NB4 (cell line): ENCODE results near the gene B3GAT3.

ENCODE experiments used
- MAX ChIP-seq: IDR thresholded peaks from 2 replicates; pipeline ENCODE4 v1.6.1; 2011; ENCODE audit warnings: low read depth, low read length
- MYC ChIP-seq: IDR thresholded peaks from 2 replicates; pipeline ENCODE4 v1.6.1; 2011; ENCODE audit warnings: low read depth, low read length
- POLR2A ChIP-seq: IDR thresholded peaks from 2 replicates; pipeline ENCODE4 v1.6.1; 2011; ENCODE audit warnings: mild to moderate bottlenecking; ENCODE audit not compliant: insufficient read length; ENCODE audit errors: extremely low read depth
- TF ChIP-seq, protein P1 (sequence below): IDR thresholded peaks from one replicate; pipeline ENCODE4 v1.5.1; 2012; ENCODE audit warnings: low read depth, low read length

DNA sequence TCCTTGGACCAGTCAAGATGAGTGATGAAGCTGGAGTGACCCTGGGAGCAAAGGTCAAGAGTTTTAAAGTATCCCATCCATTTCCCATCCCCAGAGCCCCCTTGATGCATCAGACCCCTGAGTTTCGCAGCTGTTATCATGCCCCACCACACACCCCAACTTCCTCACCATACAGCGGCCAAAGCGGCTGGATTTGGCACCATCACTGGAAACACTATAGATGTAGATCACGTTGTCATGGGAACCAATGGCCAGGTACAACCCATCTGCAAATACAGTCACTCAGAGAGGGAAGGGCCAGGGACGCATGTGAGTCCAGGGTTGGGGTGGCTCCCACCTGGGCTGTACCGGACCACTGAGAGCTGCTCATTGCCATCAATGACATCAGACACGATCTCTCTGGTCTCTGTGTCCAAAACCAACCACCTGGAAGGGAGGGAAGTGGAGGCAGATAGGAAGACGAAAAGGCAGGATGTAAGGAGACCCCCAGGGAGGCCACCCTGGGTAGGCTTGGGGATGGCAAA, 17.9 kb downstream of the B3GAT3 start:
- no peak for TF ChIP-seq POLR2A
- TF ChIP-seq, protein P1, sequence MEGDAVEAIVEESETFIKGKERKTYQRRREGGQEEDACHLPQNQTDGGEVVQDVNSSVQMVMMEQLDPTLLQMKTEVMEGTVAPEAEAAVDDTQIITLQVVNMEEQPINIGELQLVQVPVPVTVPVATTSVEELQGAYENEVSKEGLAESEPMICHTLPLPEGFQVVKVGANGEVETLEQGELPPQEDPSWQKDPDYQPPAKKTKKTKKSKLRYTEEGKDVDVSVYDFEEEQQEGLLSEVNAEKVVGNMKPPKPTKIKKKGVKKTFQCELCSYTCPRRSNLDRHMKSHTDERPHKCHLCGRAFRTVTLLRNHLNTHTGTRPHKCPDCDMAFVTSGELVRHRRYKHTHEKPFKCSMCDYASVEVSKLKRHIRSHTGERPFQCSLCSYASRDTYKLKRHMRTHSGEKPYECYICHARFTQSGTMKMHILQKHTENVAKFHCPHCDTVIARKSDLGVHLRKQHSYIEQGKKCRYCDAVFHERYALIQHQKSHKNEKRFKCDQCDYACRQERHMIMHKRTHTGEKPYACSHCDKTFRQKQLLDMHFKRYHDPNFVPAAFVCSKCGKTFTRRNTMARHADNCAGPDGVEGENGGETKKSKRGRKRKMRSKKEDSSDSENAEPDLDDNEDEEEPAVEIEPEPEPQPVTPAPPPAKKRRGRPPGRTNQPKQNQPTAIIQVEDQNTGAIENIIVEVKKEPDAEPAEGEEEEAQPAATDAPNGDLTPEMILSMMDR, result no peak
- no peak for TF ChIP-seq MAX
- TF ChIP-seq MYC, result no peak
